GM12891 (cell line): ENCODE measurements around the gene KRT82.
"Not testable (repeated sequence)": the region's sequence is repeated elsewhere in the genome, so short reads cannot be mapped to it uniquely, and the experiment has no call there.

Experiments
- DNase-seq: peaks from one replicate; pipeline ENCODE4 v3.0.0; 2011; ENCODE audit warnings: low spot score; ENCODE audit not compliant: insufficient read length
- FAIRE-seq: peaks from 2 replicates; lab custom pipeline; 2011; peaks lifted over from hg19 to GRCh38; lab: Jason Lieb, UNC
- PAX5 ChIP-seq: IDR thresholded peaks from 2 replicates; pipeline ENCODE4 v1.6.1; 2011; ENCODE audit warnings: low read length, moderate library complexity, mild to moderate bottlenecking; ENCODE audit not compliant: insufficient read depth, severe bottlenecking
- POLR2A ChIP-seq: IDR thresholded peaks from 2 replicates; pipeline ENCODE4 v1.6.1; 2011; ENCODE audit warnings: low read depth, low read length, control low read depth
- POLR2AphosphoS5 ChIP-seq: IDR thresholded peaks from 2 replicates; pipeline ENCODE4 v1.6.1; 2011; ENCODE audit warnings: low read depth, low read length, control low read depth
- POU2F2 ChIP-seq: IDR thresholded peaks from 2 replicates; pipeline ENCODE4 v1.6.1; 2011; ENCODE audit warnings: low read depth, mild to moderate bottlenecking, control low read depth, low read length, moderate library complexity
- SPI1 ChIP-seq: IDR thresholded peaks from 2 replicates; pipeline ENCODE4 v1.6.1; 2011; ENCODE audit warnings: low read depth, low read length, control low read depth
- TAF1 ChIP-seq: IDR thresholded peaks from 2 replicates; pipeline ENCODE4 v1.6.1; 2011; ENCODE audit warnings: low read depth, low read length, control low read depth

Gene KRT82

DNA sequence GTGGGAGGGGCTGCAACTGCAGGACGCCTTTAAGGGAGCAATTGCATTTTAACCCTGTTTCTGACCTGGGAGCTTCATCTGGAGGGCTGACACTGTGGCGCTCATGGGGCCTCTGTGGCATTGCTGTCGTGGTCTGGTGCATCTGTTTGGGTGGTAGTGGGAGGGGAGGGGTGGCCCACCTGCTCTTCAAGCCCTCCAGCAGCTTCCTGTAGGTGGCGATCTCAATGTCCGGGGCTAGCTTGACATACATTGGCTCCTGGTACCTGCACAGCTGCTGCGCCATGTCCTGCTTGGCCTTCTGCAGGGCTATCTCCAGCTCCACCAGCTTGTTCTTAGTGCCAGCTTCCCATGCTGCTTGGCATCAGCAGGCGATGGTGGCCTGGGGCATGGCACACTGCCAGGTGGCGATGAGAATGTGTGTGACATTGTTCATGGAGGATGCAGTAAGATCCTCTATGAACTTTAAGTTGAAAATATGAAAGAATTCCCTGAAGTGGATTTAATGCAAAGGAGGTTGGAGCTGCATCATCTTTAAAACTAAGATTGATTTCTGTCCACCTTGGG, 7.7 kb upstream of the KRT82 start:
- no peak for DNase-seq
- FAIRE-seq: no peak
- TF ChIP-seq TAF1: no peak
- TF ChIP-seq SPI1: no peak
- TF ChIP-seq POLR2A: no peak
- no peak for TF ChIP-seq POU2F2
- no peak for TF ChIP-seq POLR2AphosphoS5
- no peak for TF ChIP-seq PAX5

DNA sequence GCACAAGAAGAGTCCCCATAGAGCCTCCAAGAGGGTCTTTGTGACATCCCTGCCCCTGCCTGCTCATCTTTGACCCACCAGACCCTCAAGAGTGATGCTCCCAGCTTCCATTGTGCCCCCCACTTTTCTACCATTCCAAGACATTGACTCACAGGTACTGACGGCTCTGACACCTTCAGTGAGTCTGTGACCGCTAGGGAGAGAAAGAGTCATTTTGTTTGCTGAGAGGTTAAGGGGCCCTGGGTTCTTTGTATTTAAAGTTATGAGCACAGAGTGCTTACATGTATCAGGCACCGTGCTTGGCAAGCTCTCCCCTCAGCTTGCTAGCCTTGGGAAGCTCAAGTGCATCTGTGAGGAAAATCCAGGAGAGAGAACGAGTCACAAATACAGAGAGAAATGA, 7.1 kb upstream of the KRT82 start:
- TF ChIP-seq POLR2A (no peak), PAX5 (no peak), TAF1 (no peak), SPI1 (no peak), POU2F2 (no peak), POLR2AphosphoS5 (no peak)
- FAIRE-seq (no peak), DNase-seq (no peak)

DNA sequence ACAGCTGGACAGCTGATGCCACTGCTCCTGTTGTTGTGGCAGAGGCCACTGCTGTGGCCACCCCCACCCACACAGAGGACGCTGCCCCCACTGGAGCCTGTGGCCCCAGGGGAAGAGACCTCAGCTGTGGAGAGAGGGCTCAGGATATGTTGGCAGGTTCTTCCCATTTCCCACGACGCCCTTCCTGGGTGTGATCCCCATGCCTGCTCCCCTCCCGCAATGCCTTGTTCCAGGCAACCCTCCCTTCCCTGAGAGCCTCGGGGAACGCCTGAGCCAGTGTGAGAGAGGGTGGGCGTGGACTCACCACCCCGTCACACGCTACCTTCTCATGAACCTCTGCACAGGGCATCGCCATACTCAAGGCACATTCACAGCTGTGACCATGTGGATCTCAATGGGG, 5.7 kb upstream of the KRT82 start:
- no peak for TF ChIP-seq POU2F2
- no peak for TF ChIP-seq TAF1
- TF ChIP-seq SPI1: no peak
- TF ChIP-seq POLR2AphosphoS5: no peak
- FAIRE-seq: no peak

DNA sequence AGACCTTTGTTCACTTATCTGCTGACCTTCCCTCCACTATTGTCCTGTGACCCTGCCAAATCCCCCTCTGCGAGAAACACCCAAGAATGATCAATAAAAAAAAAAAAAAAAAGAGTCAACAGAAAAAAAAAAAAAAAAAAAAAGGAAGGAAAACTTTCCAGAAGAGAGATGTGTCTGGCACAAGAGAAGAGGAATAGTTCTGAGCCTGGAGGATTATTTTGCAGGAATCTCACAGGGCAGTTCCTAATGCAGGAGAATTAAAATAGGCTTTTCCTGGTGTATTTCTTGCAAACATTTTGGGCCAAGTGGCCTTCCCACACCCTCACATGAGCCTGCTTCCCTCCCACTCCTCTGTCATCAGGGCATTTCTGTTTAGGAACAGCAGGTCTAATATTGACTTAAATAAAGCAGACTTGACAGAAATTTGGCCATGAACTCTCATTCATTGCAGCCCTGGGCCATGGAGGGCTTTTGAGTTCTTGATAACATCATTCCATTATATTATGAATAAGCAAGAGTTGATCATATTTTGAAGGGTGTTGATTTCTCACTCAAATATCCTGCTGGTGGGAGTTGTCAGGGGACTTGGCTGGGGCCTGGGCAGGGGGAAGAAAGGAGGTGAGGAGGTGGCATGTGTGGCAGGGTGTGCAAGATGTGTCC, 4.6 kb upstream of the KRT82 start:
- FAIRE-seq, DNase-seq: not testable (repeated sequence)

More for the DNA sequence above, 5.7 kb upstream of the KRT82 start:
- DNase-seq: no peak

DNA sequence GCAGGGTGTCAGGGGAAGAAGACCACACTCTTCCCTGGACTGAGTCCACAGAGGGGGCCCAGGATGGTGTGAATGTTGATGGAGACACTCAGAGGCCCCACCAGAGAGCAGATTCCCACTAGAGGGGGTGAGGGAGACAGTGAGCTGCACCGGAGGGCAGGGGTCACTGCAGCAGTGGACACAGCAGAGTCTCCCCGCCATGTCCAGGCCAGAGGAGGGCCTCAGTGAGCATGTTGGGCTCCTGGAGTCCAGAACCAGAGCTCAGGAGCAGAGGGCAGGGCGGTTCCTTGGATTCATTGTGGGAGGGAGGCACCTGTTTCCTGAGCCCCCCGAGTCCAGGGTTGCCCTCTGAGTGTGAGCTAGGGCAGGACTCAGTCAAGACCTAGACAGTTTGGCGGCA, 1.8 kb upstream of the KRT82 start:
- TF ChIP-seq SPI1: no peak
- no peak for TF ChIP-seq PAX5
- no peak for TF ChIP-seq POU2F2
- TF ChIP-seq POLR2A: no peak
- TF ChIP-seq TAF1: no peak
- no peak for TF ChIP-seq POLR2AphosphoS5
- DNase-seq: no peak
- FAIRE-seq: no peak

DNA sequence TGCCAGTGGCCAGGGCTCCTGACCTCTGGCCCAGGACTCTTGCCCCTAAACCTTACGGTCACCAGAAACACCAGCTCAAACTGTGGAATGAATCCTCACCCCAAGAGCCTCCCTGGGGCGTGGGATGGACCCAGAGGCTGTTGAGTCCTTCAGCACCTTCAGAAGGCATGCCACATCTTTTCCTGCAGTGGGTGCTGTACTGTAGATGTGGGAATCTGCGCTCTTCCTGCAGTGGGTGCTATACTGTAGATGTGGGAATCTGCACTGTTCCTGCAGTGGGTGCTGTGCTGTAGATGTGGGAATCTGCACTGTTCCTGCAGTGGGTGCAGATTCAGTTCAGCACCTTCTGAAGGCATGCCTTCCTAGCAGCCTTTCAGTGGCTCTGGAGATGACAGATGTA, 1.2 kb downstream of the KRT82 start:
- no peak for DNase-seq
- no peak for TF ChIP-seq POLR2AphosphoS5
- no peak for TF ChIP-seq POU2F2
- TF ChIP-seq TAF1: no peak
- no peak for TF ChIP-seq POLR2A
- TF ChIP-seq PAX5: no peak
- TF ChIP-seq SPI1: no peak
- no peak for FAIRE-seq

DNA sequence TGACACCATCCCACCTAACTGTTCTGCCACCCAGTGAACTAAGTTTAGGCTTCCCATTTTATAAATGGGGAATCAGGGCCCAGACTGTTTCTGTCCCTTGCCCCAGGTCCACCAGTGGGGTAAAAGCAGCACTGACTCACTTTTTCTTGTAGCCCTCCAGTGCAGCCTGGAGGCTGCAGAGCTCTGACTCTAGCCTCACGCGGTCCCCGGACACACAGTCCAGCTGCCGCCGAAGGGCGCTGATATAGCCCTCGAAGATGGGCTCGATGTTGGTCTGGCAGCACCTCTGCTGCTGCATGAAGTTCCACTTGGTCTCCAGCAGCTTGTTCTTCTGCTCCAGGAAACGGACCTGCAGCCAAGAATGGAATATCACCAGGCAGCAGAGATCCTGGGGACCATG, 2.6 kb downstream of the KRT82 start:
- FAIRE-seq (no peak), DNase-seq (no peak)
- TF ChIP-seq POLR2AphosphoS5 (no peak), POLR2A (no peak), SPI1 (no peak), POU2F2 (no peak), TAF1 (no peak), PAX5 (no peak)

DNA sequence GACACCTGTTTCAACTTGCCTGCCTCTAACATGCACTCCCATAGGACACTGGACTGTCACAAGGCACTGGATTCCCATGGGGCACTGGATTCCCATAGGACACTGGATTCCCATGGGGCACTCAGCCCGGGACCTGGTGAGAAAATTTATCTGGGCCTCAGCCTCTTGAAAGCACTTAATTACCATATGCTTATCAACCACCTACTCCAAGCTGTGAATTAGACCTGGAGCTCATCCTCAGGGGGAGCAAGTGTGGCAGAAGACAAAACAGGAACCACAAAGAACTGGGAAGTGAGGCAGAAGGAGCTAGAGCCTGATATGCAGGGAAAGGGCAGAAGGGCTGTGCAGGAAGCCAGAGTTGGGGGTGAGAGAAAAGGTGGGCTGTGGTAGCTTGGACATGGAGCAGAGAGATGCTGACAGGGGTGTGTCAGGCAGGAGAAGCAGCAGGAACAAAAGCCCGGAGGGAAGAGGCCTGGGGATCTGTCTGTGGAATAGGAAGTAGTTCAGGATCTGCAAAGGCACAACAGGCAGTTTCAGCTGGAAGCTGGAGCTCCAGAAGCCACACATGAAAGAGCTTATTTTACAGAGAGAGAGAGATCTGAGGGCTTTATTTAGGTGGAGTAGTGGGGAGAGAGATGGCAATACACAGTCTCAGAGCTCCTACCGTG, 3.1 kb downstream of the KRT82 start:
- TF ChIP-seq PAX5 (no peak), POLR2A (no peak), SPI1 (no peak), POLR2AphosphoS5 (no peak), POU2F2 (no peak), TAF1 (no peak)
- no peak for FAIRE-seq
- no peak for DNase-seq

DNA sequence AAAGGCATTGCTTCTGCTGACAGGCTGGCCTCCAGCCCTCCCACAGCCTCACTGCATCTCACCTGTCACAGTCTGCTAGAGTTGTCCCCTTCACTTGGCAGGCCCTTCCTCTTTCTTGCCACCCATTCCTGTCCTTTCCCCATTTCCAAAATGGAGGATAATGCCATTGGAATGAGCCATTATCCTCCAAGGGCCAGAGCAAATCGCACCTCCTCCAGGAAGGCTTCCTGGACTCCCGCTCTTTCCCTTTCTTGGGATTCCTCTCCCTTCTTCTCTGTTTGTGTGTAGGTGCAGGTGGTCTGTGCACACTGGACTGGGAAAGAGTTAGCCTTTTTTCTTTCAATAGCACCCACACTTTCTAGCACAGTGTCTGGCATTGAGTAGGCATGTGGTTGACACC, 3.8 kb downstream of the KRT82 start:
- FAIRE-seq (no peak), DNase-seq (no peak)
- TF ChIP-seq TAF1 (no peak), POU2F2 (no peak), POLR2AphosphoS5 (no peak), POLR2A (no peak), PAX5 (no peak), SPI1 (no peak)
